ENCODE results near the gene UST. TPM values are rescaled to one million over a fixed set of nuclear protein-coding genes. Genes with fewer than 3 reads are reported as not detected.

Gene UST
- total and polyA plus RNA-seq, 2 donors (not counting 1 experiment from before 2014, with no cell fraction given) = 7.3 to 16.9 TPM

DNA sequence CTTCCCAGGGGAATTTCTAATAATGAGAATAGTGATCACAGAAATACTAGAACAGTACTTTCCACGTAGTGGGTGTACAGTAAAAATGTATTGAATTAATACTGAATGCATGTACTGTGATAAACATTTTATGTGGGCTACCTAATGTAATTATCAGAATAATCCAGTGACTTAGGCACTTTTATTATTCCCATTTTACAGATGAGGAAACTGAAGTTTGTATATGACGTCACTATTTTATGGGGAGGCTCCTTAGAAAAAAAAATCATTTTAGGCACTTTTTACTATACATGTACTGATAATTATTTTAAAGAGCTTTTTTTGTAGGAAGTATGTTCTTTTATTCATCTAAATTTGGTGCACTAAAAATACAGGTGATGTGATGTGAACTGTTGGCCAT lies 295.1 kb downstream of the UST start:
- H3K4me1 Mint-ChIP-seq = peaks cover 23% of the 10 kb centered on the region
- H2AFZ ChIP-seq (ENCODE audit: insufficient read depth, low read depth, low read length, poor library complexity, severe bottlenecking) = no peak overlapping the region
- intact Hi-C loops (cut with micrococcal nuclease) = no loop called here
- no peaks in the 10 kb centered on the region for H3K27me3 ChIP-seq (replicated peaks in 1 of 4; ENCODE audit: control extremely low read depth in 1 of 4, control insufficient read depth in 3 of 4, insufficient read depth in 4 of 4, low read length in 3 of 4)
- no peaks in the 10 kb centered on the region for H3K36me3 ChIP-seq (replicated peaks in 1 of 2; ENCODE audit: control extremely low read depth in 1 of 2, control insufficient read depth in 1 of 2, extremely low read depth in 1 of 2, insufficient read depth in 2 of 2, low read length in 1 of 2)
- peaks cover 14 to 18% of the 10 kb centered on the region in 2 donors for H3K4me1 ChIP-seq (ENCODE audit: control insufficient read depth in 2 of 2, insufficient read depth in 2 of 2, low read length in 2 of 2)
- no peaks in the 10 kb centered on the region for H4K20me1 ChIP-seq (ENCODE audit: control insufficient read depth, insufficient read depth, low read length, poor library complexity, severe bottlenecking)
- no peaks in the 10 kb centered on the region for H3K79me2 ChIP-seq (ENCODE audit: control insufficient read depth, insufficient read depth, low read length)
- no peak for ATAC-seq (ENCODE audit: low read depth)
- POLR2A ChIA-PET = no interaction called here
- peaks cover 0 to 3% (median 0%) of the 10 kb centered on the region in 3 donors for H3K9me3 ChIP-seq (ENCODE audit: control extremely low read depth in 1 of 3, control insufficient read depth in 2 of 3, insufficient read depth in 1 of 3, low read length in 2 of 3)
- H3K27ac ChIP-seq (ENCODE audit: low read length in 2 of 2) = no peak overlapping the region
- no peak overlapping the region for H3K4me3 Mint-ChIP-seq
- WGBS (ENCODE audit: insufficient coverage) = no CpG with 5 or more reads among the region's 2 CpGs
- TF ChIP-seq, protein P1, sequence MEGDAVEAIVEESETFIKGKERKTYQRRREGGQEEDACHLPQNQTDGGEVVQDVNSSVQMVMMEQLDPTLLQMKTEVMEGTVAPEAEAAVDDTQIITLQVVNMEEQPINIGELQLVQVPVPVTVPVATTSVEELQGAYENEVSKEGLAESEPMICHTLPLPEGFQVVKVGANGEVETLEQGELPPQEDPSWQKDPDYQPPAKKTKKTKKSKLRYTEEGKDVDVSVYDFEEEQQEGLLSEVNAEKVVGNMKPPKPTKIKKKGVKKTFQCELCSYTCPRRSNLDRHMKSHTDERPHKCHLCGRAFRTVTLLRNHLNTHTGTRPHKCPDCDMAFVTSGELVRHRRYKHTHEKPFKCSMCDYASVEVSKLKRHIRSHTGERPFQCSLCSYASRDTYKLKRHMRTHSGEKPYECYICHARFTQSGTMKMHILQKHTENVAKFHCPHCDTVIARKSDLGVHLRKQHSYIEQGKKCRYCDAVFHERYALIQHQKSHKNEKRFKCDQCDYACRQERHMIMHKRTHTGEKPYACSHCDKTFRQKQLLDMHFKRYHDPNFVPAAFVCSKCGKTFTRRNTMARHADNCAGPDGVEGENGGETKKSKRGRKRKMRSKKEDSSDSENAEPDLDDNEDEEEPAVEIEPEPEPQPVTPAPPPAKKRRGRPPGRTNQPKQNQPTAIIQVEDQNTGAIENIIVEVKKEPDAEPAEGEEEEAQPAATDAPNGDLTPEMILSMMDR (IDR thresholded peaks at IDR 0.05) = no peak
- TF ChIP-seq EZH2 (IDR thresholded peaks at IDR 0.05; ENCODE audit: borderline replicate concordance, insufficient read depth, low read depth, low read length, poor library complexity, severe bottlenecking) = no peak
- H3K27me3 Mint-ChIP-seq = no peaks in the 10 kb centered on the region
- no peak overlapping the region for H3K9ac ChIP-seq (ENCODE audit: low read length)
- no peak overlapping the region for H3K4me3 ChIP-seq (ENCODE audit: control extremely low read depth in 1 of 5, extremely low read depth in 1 of 5, insufficient read depth in 1 of 5, low read depth in 2 of 5, low read length in 4 of 5)
- CTCF ChIA-PET = no interaction called here
- H3K27ac Mint-ChIP-seq = no peak overlapping the region
- H3K4me2 ChIP-seq (replicated peaks; ENCODE audit: low read depth, low read length, poor library complexity, severe bottlenecking) = no peak overlapping the region
- no peaks in the 10 kb centered on the region for H3K9me3 Mint-ChIP-seq (ENCODE audit: insufficient read depth)
- DNase-seq = no peak

GRCh38 chr6:149043476-149044130 lies 296.8 kb downstream of the UST start:
- no peak overlapping the region for H3K4me3 ChIP-seq (ENCODE audit: control extremely low read depth in 1 of 5, extremely low read depth in 1 of 5, insufficient read depth in 1 of 5, low read depth in 2 of 5, low read length in 4 of 5)
- H3K4me3 Mint-ChIP-seq = no peak overlapping the region
- no peak overlapping the region for H2AFZ ChIP-seq (ENCODE audit: insufficient read depth, low read depth, low read length, poor library complexity, severe bottlenecking)
- 100% methylated on average over 5 of the region's 10 CpGs for WGBS (ENCODE audit: insufficient coverage)
- no peaks in the 10 kb centered on the region for H3K27me3 ChIP-seq (replicated peaks in 1 of 4; ENCODE audit: control extremely low read depth in 1 of 4, control insufficient read depth in 3 of 4, insufficient read depth in 4 of 4, low read length in 3 of 4)
- H3K27ac ChIP-seq (ENCODE audit: low read length in 2 of 2) = no peak overlapping the region
- CTCF ChIA-PET = interaction anchor here (0.7 to 3.5 kb wide), 10 partner anchors 10 to 390 kb away, joined by 3 to 19 read pairs (median 3); no protein-coding TSS in a partner anchor
- no peak for TF ChIP-seq EZH2 (IDR thresholded peaks at IDR 0.05; ENCODE audit: borderline replicate concordance, insufficient read depth, low read depth, low read length, poor library complexity, severe bottlenecking)
- TF ChIP-seq, protein P1 (IDR thresholded peaks at IDR 0.05) = peak; percentile 37
- no peak overlapping the region for H3K9ac ChIP-seq (ENCODE audit: low read length)
- H3K4me2 ChIP-seq (replicated peaks; ENCODE audit: low read depth, low read length, poor library complexity, severe bottlenecking) = no peak overlapping the region
- H3K4me1 ChIP-seq (ENCODE audit: control insufficient read depth in 2 of 2, insufficient read depth in 2 of 2, low read length in 2 of 2) = peaks cover 22 to 32% of the 10 kb centered on the region in 2 donors
- no peaks in the 10 kb centered on the region for H3K79me2 ChIP-seq (ENCODE audit: control insufficient read depth, insufficient read depth, low read length)
- peaks cover 0 to 3% (median 0%) of the 10 kb centered on the region in 3 donors for H3K9me3 ChIP-seq (ENCODE audit: control extremely low read depth in 1 of 3, control insufficient read depth in 2 of 3, insufficient read depth in 1 of 3, low read length in 2 of 3)
- H3K27ac Mint-ChIP-seq = no peak overlapping the region
- POLR2A ChIA-PET = no interaction called here
- no peaks in the 10 kb centered on the region for H3K27me3 Mint-ChIP-seq
- no peaks in the 10 kb centered on the region for H3K36me3 ChIP-seq (replicated peaks in 1 of 2; ENCODE audit: control extremely low read depth in 1 of 2, control insufficient read depth in 1 of 2, extremely low read depth in 1 of 2, insufficient read depth in 2 of 2, low read length in 1 of 2)
- no peaks in the 10 kb centered on the region for H4K20me1 ChIP-seq (ENCODE audit: control insufficient read depth, insufficient read depth, low read length, poor library complexity, severe bottlenecking)
- ATAC-seq (ENCODE audit: low read depth) = peak; percentile 33
- intact Hi-C loops (cut with micrococcal nuclease) = no loop called here
- H3K9me3 Mint-ChIP-seq (ENCODE audit: insufficient read depth) = no peaks in the 10 kb centered on the region
- peaks cover 35% of the 10 kb centered on the region for H3K4me1 Mint-ChIP-seq
- DNase-seq = no peak
